ENCODE data around the gene NCOA3.
"Not testable (repeated sequence)": the region's sequence is repeated elsewhere in the genome, so short reads cannot be mapped to it uniquely, and the experiment has no call there.

The NCOA3 gene

GRCh38 chr20:47492284-47492683, 9.4 kb upstream of the NCOA3 start:
- DNase-seq (ENCODE audit: low read depth): no peak
- no peak for TF ChIP-seq CTCF (IDR thresholded peaks at IDR 0.05; ENCODE audit: control insufficient read depth, insufficient read depth, low read depth, low read length, missing control alignments)
- no peak overlapping the region for H3K4me3 ChIP-seq (ENCODE audit: control insufficient read depth, low read depth, low read length)

- no peak overlapping the region for H3K4me3 ChIP-seq (ENCODE audit: control insufficient read depth, low read depth, low read length)
- no peak for DNase-seq (ENCODE audit: low read depth)
- no peak for TF ChIP-seq CTCF (IDR thresholded peaks at IDR 0.05; ENCODE audit: control insufficient read depth, insufficient read depth, low read depth, low read length, missing control alignments)
Measured at GRCh38 chr20:47493175-47493962, 8.3 kb upstream of the NCOA3 start.

GRCh38 chr20:47493963-47494293, 7.8 kb upstream of the NCOA3 start:
- no peak for TF ChIP-seq CTCF (IDR thresholded peaks at IDR 0.05; ENCODE audit: control insufficient read depth, insufficient read depth, low read depth, low read length, missing control alignments)
- no peak overlapping the region for H3K4me3 ChIP-seq (ENCODE audit: control insufficient read depth, low read depth, low read length)
- no peak for DNase-seq (ENCODE audit: low read depth)

- H3K4me3 ChIP-seq (ENCODE audit: control insufficient read depth, low read depth, low read length); DNase-seq (ENCODE audit: low read depth): not testable (repeated sequence)
Measured at GRCh38 chr20:47494606-47495005, 7.1 kb upstream of the NCOA3 start.

- no peak overlapping the region for H3K4me3 ChIP-seq (ENCODE audit: control insufficient read depth, low read depth, low read length)
Measured at GRCh38 chr20:47496118-47496517, 5.6 kb upstream of the NCOA3 start.

GRCh38 chr20:47498606-47499005, 3.1 kb upstream of the NCOA3 start:
- no peak overlapping the region for H3K4me3 ChIP-seq (ENCODE audit: control insufficient read depth, low read depth, low read length)
- no peak for DNase-seq (ENCODE audit: low read depth)
- no peak for TF ChIP-seq CTCF (IDR thresholded peaks at IDR 0.05; ENCODE audit: control insufficient read depth, insufficient read depth, low read depth, low read length, missing control alignments)

More at GRCh38 chr20:47496118-47496517, 5.6 kb upstream of the NCOA3 start:
- TF ChIP-seq CTCF (IDR thresholded peaks at IDR 0.05; ENCODE audit: control insufficient read depth, insufficient read depth, low read depth, low read length, missing control alignments): no peak
- no peak for DNase-seq (ENCODE audit: low read depth)

- TF ChIP-seq CTCF (IDR thresholded peaks at IDR 0.05; ENCODE audit: control insufficient read depth, insufficient read depth, low read depth, low read length, missing control alignments): no peak
- H3K4me3 ChIP-seq (ENCODE audit: control insufficient read depth, low read depth, low read length): no peak overlapping the region
- no peak for DNase-seq (ENCODE audit: low read depth)
Measured at GRCh38 chr20:47499053-47499452, 2.6 kb upstream of the NCOA3 start.

GRCh38 chr20:47500082-47500481, 1.6 kb upstream of the NCOA3 start:
- DNase-seq (ENCODE audit: low read depth); H3K4me3 ChIP-seq (ENCODE audit: control insufficient read depth, low read depth, low read length): not testable (repeated sequence)
